Smooth muscle cell (in vitro differentiated cells): Measurements from ENCODE around the gene AMOT. TPM values are rescaled to one million over a fixed set of nuclear protein-coding genes. Genes with fewer than 3 reads are reported as not detected.

ENCODE experiments used
- DNase-seq: peaks from one replicate; lab custom pipeline; 2025; ENCODE audit not compliant: unreplicated experiment; lab: John Stamatoyannopoulos, UW
- H2AFZ ChIP-seq: fragments of 200-600 bp; sonication (generic); 2 replicates; pipeline ENCODE4 v1.6.0; 2016; ENCODE audit warnings: antibody characterized with exemption, low read depth, mild to moderate bottlenecking
- H3F3A ChIP-seq: fragments of 200-600 bp; sonication (generic); 2 replicates; pipeline ENCODE4 v1.6.0; 2017; ENCODE audit warnings: antibody characterized with exemption, low read depth
- H3K27ac ChIP-seq: fragments of 200-600 bp; sonication (generic); 2 replicates; pipeline ENCODE4 v1.5.1; 2016; ENCODE audit warnings: low read depth, mild to moderate bottlenecking
- H3K27me3 ChIP-seq: fragments of 200-600 bp; sonication (generic); 2 replicates; pipeline ENCODE4 v1.6.1; 2016; ENCODE audit warnings: low read depth, mild to moderate bottlenecking
- H3K36me3 ChIP-seq: fragments of 200-600 bp; sonication (generic); 2 replicates; pipeline ENCODE4 v1.5.1; 2016; ENCODE audit warnings: low read depth
- H3K4me1 ChIP-seq: fragments of 200-600 bp; sonication (generic); 2 replicates; pipeline ENCODE4 v1.5.1; 2016; ENCODE audit warnings: low read depth
- H3K4me2 ChIP-seq: fragments of 200-600 bp; sonication (generic); 2 replicates; pipeline ENCODE4 v1.6.0; 2016; ENCODE audit warnings: mild to moderate bottlenecking
- H3K4me3 ChIP-seq: fragments of 200-600 bp; sonication (generic); 2 replicates; pipeline ENCODE4 v1.5.1; 2016; ENCODE audit warnings: mild to moderate bottlenecking
- H3K79me2 ChIP-seq: fragments of 200-600 bp; sonication (generic); 2 replicates; pipeline ENCODE4 v1.6.0; 2016; ENCODE audit warnings: low read depth, mild to moderate bottlenecking
- H3K9ac ChIP-seq: fragments of 200-600 bp; sonication (generic); 2 replicates; pipeline ENCODE4 v1.6.0; 2016; ENCODE audit warnings: low read depth
- H3K9me3 ChIP-seq: fragments of 200-600 bp; sonication (generic); replicated peaks from 2 replicates; pipeline ENCODE4 v1.5.1; 2016; ENCODE audit warnings: low read depth
- H4K20me1 ChIP-seq: fragments of 200-600 bp; sonication (generic); 2 replicates; pipeline ENCODE4 v1.6.0; 2016; ENCODE audit warnings: low read depth
- WGBS: methylation state at CpG from one replicate; pipeline ENCODE4 v1.1.7; 2016; ENCODE audit warnings: low lambda C conversion rate; 5-methylcytosine and 5-hydroxymethylcytosine counted together
- polyA plus RNA-seq: library from polyadenylated mRNA; unstranded; fragments of >200 nt; fragmentation: Nextera tagmentation; extraction: Ambion mirVana; gene quantifications from 2 replicates; pipeline ENCODE4 v1.2.1, GENCODE V29; 2016
- total RNA-seq: library from RNA; depleted of rRNA; stranded (reverse); fragments of >200 nt; gene quantifications from 2 replicates; pipeline ENCODE4 v1.2.3, GENCODE V29; 2014
- TF ChIP-seq, protein P1 (sequence below): fragments of 200-600 bp; sonication (generic); IDR thresholded peaks from 2 replicates; pipeline ENCODE4 v1.5.1; 2017; ENCODE audit warnings: borderline replicate concordance, mild to moderate bottlenecking, antibody characterized with exemption; ENCODE audit not compliant: insufficient read depth, poor library complexity, severe bottlenecking

AMOT gene
- total and polyA plus RNA-seq, 2 experiments from 2014 or later: 10.0 to 66.6 TPM

DNA sequence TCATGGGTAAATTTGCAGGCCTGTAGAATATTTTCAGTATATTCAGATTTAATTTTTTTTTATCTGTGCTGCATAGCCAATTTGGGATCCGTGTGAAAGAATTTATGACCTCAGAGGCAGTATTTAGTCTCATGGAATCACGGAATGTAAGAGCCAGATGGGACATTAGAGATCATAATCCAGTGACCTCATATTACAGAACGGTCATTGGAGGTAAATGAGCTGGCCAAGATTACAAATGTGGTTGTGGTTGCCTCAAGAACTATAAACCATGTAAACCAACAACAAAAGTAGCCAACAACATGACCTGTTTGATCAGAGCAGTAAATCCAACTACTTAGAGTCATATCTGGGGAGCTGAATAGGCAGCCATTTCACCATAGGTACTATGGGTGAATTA is 71.6 kb downstream of the AMOT start:
- Histone ChIP-seq H3K79me2 (no peaks in the 10 kb centered on the region), H3K27me3 (no peaks in the 10 kb centered on the region), H3K9ac (no peak overlapping the region), H2AFZ (no peak overlapping the region), H3K36me3 (no peaks in the 10 kb centered on the region), H3K9me3 (no peaks in the 10 kb centered on the region), H3K4me1 (no peaks in the 10 kb centered on the region), H3K4me2 (no peak overlapping the region), H3F3A (no peaks in the 10 kb centered on the region), H3K4me3 (no peak overlapping the region), H3K27ac (peak overlapping the region; percentile 52), H4K20me1 (no peaks in the 10 kb centered on the region)
- 63% methylated on average over 3 of the region's 3 CpGs for WGBS
- DNase-seq: no peak
- TF ChIP-seq, protein P1, sequence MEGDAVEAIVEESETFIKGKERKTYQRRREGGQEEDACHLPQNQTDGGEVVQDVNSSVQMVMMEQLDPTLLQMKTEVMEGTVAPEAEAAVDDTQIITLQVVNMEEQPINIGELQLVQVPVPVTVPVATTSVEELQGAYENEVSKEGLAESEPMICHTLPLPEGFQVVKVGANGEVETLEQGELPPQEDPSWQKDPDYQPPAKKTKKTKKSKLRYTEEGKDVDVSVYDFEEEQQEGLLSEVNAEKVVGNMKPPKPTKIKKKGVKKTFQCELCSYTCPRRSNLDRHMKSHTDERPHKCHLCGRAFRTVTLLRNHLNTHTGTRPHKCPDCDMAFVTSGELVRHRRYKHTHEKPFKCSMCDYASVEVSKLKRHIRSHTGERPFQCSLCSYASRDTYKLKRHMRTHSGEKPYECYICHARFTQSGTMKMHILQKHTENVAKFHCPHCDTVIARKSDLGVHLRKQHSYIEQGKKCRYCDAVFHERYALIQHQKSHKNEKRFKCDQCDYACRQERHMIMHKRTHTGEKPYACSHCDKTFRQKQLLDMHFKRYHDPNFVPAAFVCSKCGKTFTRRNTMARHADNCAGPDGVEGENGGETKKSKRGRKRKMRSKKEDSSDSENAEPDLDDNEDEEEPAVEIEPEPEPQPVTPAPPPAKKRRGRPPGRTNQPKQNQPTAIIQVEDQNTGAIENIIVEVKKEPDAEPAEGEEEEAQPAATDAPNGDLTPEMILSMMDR: no peak

DNA sequence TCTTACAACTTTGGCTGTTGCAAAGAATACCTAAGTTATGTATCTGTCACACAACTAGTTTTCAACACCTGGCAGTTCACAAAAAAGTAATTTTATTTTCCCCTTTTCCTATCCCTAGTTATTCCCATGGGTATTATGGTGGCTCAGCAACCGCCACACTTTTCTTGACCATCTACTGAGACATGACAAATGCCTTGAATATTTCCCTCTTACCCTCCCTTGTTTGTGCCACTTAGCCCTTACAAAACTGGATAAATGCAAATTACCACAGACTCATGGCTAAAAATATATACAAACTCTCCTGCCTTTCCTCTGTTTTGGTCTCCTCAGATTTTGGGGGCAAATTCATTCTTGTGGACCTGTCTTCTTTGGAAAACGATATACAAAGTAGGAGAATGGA is 72.1 kb downstream of the AMOT start:
- Histone ChIP-seq H3K4me1 (no peaks in the 10 kb centered on the region), H3K36me3 (no peaks in the 10 kb centered on the region), H3K9ac (no peak overlapping the region), H2AFZ (no peak overlapping the region), H3K4me3 (no peak overlapping the region), H3K27ac (peak overlapping the region; percentile 52), H3K27me3 (no peaks in the 10 kb centered on the region), H4K20me1 (no peaks in the 10 kb centered on the region), H3K4me2 (no peak overlapping the region), H3K79me2 (no peaks in the 10 kb centered on the region), H3K9me3 (no peaks in the 10 kb centered on the region), H3F3A (no peaks in the 10 kb centered on the region)
- DNase-seq: no peak
- TF ChIP-seq, protein P1: no peak
- WGBS: 90% methylated on average over 2 of the region's 2 CpGs

DNA sequence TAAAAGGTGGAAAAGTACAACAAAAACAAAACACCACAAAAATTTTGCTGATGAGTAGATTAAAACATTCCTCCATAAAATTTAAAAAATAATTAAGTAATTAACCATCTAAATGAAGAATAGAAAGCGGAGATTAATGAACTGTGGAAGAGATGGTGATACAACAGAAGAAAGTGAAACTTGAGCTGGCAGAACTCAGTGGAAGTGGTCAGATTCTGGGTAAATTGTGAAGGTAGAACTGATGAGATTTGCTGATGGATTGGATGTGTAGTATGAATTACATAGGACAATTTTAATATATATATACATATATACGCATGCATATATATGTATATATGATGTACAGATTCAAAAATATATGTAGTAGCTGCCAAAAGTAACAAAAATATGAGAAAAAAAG is 73.9 kb downstream of the AMOT start:
- no peak overlapping the region for H3K27ac ChIP-seq
- H3K79me2 ChIP-seq: no peaks in the 10 kb centered on the region
- no peak overlapping the region for H3K9ac ChIP-seq
- 100% methylated on average over 2 of the region's 2 CpGs for WGBS
- no peaks in the 10 kb centered on the region for H3K9me3 ChIP-seq
- no peaks in the 10 kb centered on the region for H3K4me1 ChIP-seq
- no peaks in the 10 kb centered on the region for H3K36me3 ChIP-seq
- no peak for DNase-seq
- no peaks in the 10 kb centered on the region for H4K20me1 ChIP-seq
- no peak overlapping the region for H3K4me3 ChIP-seq
- no peaks in the 10 kb centered on the region for H3K27me3 ChIP-seq
- no peaks in the 10 kb centered on the region for H3F3A ChIP-seq
- H2AFZ ChIP-seq: no peak overlapping the region
- TF ChIP-seq, protein P1: no peak
- no peak overlapping the region for H3K4me2 ChIP-seq

DNA sequence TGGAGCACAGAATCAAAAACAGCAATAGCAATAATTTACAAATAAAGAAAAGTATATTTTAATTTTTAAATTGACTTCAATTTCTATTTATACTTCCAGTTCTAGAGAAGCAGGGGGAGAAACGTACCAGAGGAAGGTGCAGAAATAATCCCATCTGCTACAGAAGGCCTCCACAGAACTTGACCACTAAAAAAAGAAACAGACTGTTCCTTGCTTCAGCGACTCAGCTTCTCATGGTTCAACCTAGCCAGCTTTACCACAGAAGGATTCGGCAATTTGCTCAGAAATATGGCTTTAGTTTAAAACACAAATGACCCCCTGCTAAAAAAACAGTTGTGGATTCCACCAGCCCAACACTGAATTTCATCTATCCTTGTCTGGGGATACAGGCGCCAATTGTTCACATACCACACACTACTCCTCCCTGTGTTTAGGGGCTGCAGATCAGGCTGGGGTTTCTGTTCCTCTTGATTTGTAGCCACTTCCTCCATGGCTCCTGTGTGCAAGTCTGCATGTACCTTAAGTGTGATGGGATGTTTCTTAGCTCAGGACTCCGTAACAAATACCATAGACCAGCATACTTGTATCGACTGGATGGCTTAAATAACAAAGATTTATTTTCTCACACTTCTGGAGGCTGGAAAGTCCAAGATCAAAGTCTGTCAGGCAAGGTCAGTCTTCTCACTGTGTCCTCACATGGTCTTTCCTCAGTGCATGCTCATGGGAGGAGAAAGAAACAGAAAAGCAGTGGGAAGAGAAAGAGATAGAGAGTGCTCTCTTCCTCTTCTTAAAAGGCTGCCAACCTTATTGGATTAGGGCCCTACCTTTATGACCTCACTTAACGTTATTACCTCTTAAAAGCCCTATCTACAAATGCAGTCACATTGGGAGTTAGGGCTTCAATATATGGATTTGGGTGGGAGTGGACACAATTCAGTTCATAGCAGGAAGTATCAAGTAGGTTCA is 79.1 kb downstream of the AMOT start:
- no peaks in the 10 kb centered on the region for H3K9me3 ChIP-seq
- no peaks in the 10 kb centered on the region for H3K36me3 ChIP-seq
- no peaks in the 10 kb centered on the region for H4K20me1 ChIP-seq
- no peak overlapping the region for H3K4me2 ChIP-seq
- no peaks in the 10 kb centered on the region for H3K79me2 ChIP-seq
- H3K9ac ChIP-seq: no peak overlapping the region
- TF ChIP-seq, protein P1: no peak
- no peaks in the 10 kb centered on the region for H3F3A ChIP-seq
- no peak for DNase-seq
- 90% methylated on average over 7 of the region's 7 CpGs for WGBS
- no peak overlapping the region for H3K4me3 ChIP-seq
- H3K4me1 ChIP-seq: no peaks in the 10 kb centered on the region
- H3K27me3 ChIP-seq: no peaks in the 10 kb centered on the region
- no peak overlapping the region for H3K27ac ChIP-seq
- H2AFZ ChIP-seq: no peak overlapping the region
